ENCODE data around the gene ARHGAP5. TPM values are rescaled to one million over a fixed set of nuclear protein-coding genes. Genes with fewer than 3 reads are reported as not detected.
A peak's percentile ranks its signal among the peaks of the same experiment; 100 is the strongest.

Gene ARHGAP5
- total and polyA plus RNA-seq, 12 donors: 20.7 to 301 (median 221) TPM

GRCh38 chr14:32085182-32085844 lies 8.2 kb downstream of the ARHGAP5 start:
- DNase-seq: no peak
- intact Hi-C loops (cut with DNase I): no loop called here
- peaks cover 0 to 87% (median 43%) of the 10 kb centered on the region in 9 donors for H3K4me1 ChIP-seq
- H3K9me3 ChIP-seq: no peaks in the 10 kb centered on the region
- 83 to 87% methylated on average over 3 of the region's 3 CpGs for WGBS, 2 donors
- ATAC-seq: peak in 1 of 8 donors; percentile 40
- no peak overlapping the region for H3K27ac ChIP-seq
- no peak for TF ChIP-seq CTCF (IDR thresholded peaks at IDR 0.05)
- peaks cover 0 to 7% (median 0%) of the 10 kb centered on the region in 9 donors for H3K36me3 ChIP-seq
- H3K27me3 ChIP-seq: no peaks in the 10 kb centered on the region
- H3K4me3 ChIP-seq: no peak overlapping the region

DNA sequence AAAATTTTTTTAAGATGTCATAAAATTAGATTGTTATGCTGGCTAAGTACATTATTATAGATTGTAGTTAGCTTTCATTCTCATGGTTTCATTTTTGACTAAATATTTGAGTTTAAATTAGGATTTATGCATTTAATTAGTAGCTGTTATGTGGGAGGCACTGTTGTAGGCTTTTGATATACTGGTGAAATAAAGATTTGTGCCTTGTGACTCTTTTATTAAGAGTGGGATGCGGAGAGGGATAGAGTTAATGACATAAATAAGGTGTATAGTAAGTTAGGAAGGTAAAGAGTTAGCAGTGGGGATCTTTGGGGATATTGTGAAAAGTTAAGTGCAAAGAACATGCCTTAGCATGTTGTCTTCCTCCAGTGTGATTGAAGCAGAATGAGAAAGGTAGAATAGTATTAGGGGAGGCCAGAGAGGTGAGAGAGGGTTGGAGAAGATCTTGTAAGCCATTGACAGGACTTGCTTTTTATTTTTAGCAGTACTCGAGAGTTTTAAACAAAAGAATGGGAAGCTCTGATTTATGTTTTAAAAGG lies 8.8 kb downstream of the ARHGAP5 start:
- Histone ChIP-seq H3K27ac (peak overlapping the region in 1 of 10 donors; percentile 13), H3K9me3 (no peaks in the 10 kb centered on the region), H3K36me3 (peaks cover 0 to 13% (median 3%) of the 10 kb centered on the region in 9 donors), H3K4me1 (peaks cover 0 to 81% (median 37%) of the 10 kb centered on the region in 9 donors), H3K27me3 (no peaks in the 10 kb centered on the region), H3K4me3 (no peak overlapping the region)
- intact Hi-C loops (cut with DNase I): no loop called here
- WGBS, 2 donors: 61 to 62% methylated on average over 2 of the region's 2 CpGs
- ATAC-seq: no peak
- no peak for DNase-seq
- TF ChIP-seq CTCF (IDR thresholded peaks at IDR 0.05): no peak

GRCh38 chr14:32087173-32087861 lies 10.2 kb downstream of the ARHGAP5 start:
- 95 to 100% methylated on average over 3 of the region's 3 CpGs for WGBS, 2 donors
- no peak for ATAC-seq
- intact Hi-C loops (cut with DNase I): no loop called here
- no peak overlapping the region for H3K27ac ChIP-seq
- no peak for TF ChIP-seq CTCF (IDR thresholded peaks at IDR 0.05)
- H3K36me3 ChIP-seq: peaks cover 0 to 27% (median 5%) of the 10 kb centered on the region in 9 donors
- H3K27me3 ChIP-seq: no peaks in the 10 kb centered on the region
- no peak for DNase-seq
- no peaks in the 10 kb centered on the region for H3K9me3 ChIP-seq
- H3K4me3 ChIP-seq: no peak overlapping the region
- peaks cover 0 to 68% (median 27%) of the 10 kb centered on the region in 9 donors for H3K4me1 ChIP-seq

DNA sequence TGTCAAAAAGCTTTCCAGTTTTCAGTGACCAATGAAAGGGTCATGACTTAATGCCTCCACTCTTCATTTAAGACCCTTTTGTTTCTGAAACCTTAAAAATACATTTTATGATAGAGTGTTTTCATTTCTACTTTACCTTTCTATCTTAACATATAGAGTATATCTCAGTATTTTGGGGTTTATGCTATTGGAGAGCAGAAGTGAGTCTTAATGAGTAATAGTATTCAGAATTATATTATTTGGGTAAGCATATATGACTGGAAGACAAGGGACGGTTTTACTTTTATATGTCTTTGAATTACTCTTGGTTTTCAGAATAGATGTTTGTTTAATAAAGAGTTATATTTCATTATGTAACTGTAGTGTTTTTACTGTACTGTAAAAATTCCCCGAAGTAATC lies 10.8 kb downstream of the ARHGAP5 start:
- H3K9me3 ChIP-seq: no peaks in the 10 kb centered on the region
- ATAC-seq (no peak), DNase-seq (no peak)
- TF ChIP-seq CTCF (IDR thresholded peaks at IDR 0.05): no peak
- H3K4me3 ChIP-seq: no peak overlapping the region
- peaks cover 0 to 62% (median 24%) of the 10 kb centered on the region in 9 donors for H3K4me1 ChIP-seq
- H3K27me3 ChIP-seq: no peaks in the 10 kb centered on the region
- H3K27ac ChIP-seq: no peak overlapping the region
- 66 to 84% methylated on average over 2 of the region's 2 CpGs for WGBS, 2 donors
- H3K36me3 ChIP-seq: peaks cover 0 to 33% (median 6%) of the 10 kb centered on the region in 9 donors
- intact Hi-C loops (cut with DNase I): no loop called here
